ENCODE results near the gene NUDC. TPM values are rescaled to one million over a fixed set of nuclear protein-coding genes. Genes with fewer than 3 reads are reported as not detected.
A peak's percentile ranks its signal among the peaks of the same experiment; 100 is the strongest.

The NUDC gene
- total and polyA plus RNA-seq, 9 of the 15 experiments (the other 6 are each of a cell fraction or from before 2014, with no cell fraction given), result 9.8 to 234 (median 149) TPM

GRCh38 chr1:26900001-26900814 is 21.3 kb upstream of the NUDC start, which contains the start of gene GPATCH3 (continued):
- TF ChIP-seq ZNF175 (CRISPR knock-in tag; IDR thresholded peaks at IDR 0.05; ENCODE audit: low read depth) (no peak), ZNF224 (CRISPR knock-in tag; IDR thresholded peaks at IDR 0.05) (no peak), KLF13 (tag; IDR thresholded peaks at IDR 0.05; ENCODE audit: borderline replicate concordance, low read depth) (peak; percentile 54; the same call in 1 of the 2 replicates), HDAC1 (IDR thresholded peaks at IDR 0.05) (peak; percentile 95 to 100), KLF16 (IDR thresholded peaks at IDR 0.05) (no peak; the same call in 1 of the 2 replicates), RCOR1 (IDR thresholded peaks at IDR 0.05; ENCODE audit: borderline replicate concordance in 1 of 2, low read depth in 2 of 2, low read length in 2 of 2) (peak in 1 of 2 experiments; percentile 63; a peak in 1 of 4 replicates), ETS1 (conservative IDR thresholded peaks at IDR 0.05; ENCODE audit: control insufficient read depth, low read depth, low read length) (peak; percentile 96), E2F5 (CRISPR knock-in tag; IDR thresholded peaks at IDR 0.05) (0 out of 2 replicates have a peak, but pooled peaks have one; percentile 53), HMBOX1 (IDR thresholded peaks at IDR 0.05) (peak; percentile 98), SREBF1 (IDR thresholded peaks at IDR 0.05; ENCODE audit: borderline replicate concordance, low read depth, low read length) (no peak; the same call in 1 of the 2 replicates), RFX7 (CRISPR knock-in tag; IDR thresholded peaks at IDR 0.05) (no peak), FOXM1 (IDR thresholded peaks at IDR 0.05; ENCODE audit: low read depth) (no peak; the same call in 1 of the 2 replicates), FOXM1 (CRISPR knock-in tag; IDR thresholded peaks at IDR 0.05; ENCODE audit: low read depth) (no peak; the same call in 1 of the 2 replicates), STAT6 (CRISPR knock-in tag; IDR thresholded peaks at IDR 0.05) (no peak), CTBP1 (IDR thresholded peaks at IDR 0.05; ENCODE audit: borderline replicate concordance) (no peak; the same call in 1 of the 2 replicates), CXXC5 (CRISPR knock-in tag; IDR thresholded peaks at IDR 0.05) (peak; percentile 82), MYBL2 (IDR thresholded peaks at IDR 0.05; ENCODE audit: low read depth) (no peak), MYBL2 (CRISPR knock-in tag; IDR thresholded peaks at IDR 0.05; ENCODE audit: borderline replicate concordance) (no peak), RBM14 (IDR thresholded peaks at IDR 0.05; ENCODE audit: borderline replicate concordance, insufficient read depth, low read depth, low read length) (no peak)
- TF ChIP-seq, protein P1, sequence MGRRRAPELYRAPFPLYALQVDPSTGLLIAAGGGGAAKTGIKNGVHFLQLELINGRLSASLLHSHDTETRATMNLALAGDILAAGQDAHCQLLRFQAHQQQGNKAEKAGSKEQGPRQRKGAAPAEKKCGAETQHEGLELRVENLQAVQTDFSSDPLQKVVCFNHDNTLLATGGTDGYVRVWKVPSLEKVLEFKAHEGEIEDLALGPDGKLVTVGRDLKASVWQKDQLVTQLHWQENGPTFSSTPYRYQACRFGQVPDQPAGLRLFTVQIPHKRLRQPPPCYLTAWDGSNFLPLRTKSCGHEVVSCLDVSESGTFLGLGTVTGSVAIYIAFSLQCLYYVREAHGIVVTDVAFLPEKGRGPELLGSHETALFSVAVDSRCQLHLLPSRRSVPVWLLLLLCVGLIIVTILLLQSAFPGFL (CRISPR knock-in tag; IDR thresholded peaks at IDR 0.05), result no peak
